B cell (primary cell): Measurements from ENCODE around the gene FAM151A. TPM values are rescaled to one million over a fixed set of nuclear protein-coding genes. Genes with fewer than 3 reads are reported as not detected.
A peak's percentile ranks its signal among the peaks of the same experiment; 100 is the strongest.

Source experiments
- ATAC-seq: fragments of 200-7000 bp; cut with Tn5 transposase; one replicate; pipeline ENCODE4 v1.10.0; 2021; ENCODE audit warnings: low read depth, mild to moderate bottlenecking, moderate number of reproducible peaks, moderate library complexity
- CTCF ChIA-PET: fragments of 350-600 bp; sonication (Branson Sonifier 250); formaldehyde crosslinking; loops from one replicate; lab custom pipeline; 2021; ENCODE audit warnings: antibody characterized with exemption, inconsistent platforms; lab: Charles Lee
- POLR2A ChIA-PET: fragments of 350-600 bp; sonication (Branson Sonifier 250); formaldehyde crosslinking; loops from one replicate; lab custom pipeline; 2021; ENCODE audit warnings: antibody characterized with exemption; lab: Charles Lee
- DNase-seq: peaks from one replicate; pipeline ENCODE4 v3.0.0; 2013
- H2AFZ ChIP-seq: 2 replicates; pipeline ENCODE4 v1.6.1; 2012; ENCODE audit warnings: mild to moderate bottlenecking, low read depth, low read length; ENCODE audit not compliant: insufficient read depth, poor library complexity, severe bottlenecking
- H3K27ac ChIP-seq, 2 donors: 1 replicate in 1 of 2; 2 replicates in 1 of 2; pipeline ENCODE4 v1.5.1; 2012 to 2013; ENCODE audit warnings: low read length in 2 of 2, mild to moderate bottlenecking in 2 of 2, moderate library complexity in 1 of 2
- H3K27me3 ChIP-seq, 4 experiments: fragments of 200-600 bp in 1 of 4; sonication (generic) in 1 of 4; replicated peaks in 1 of 4; 1 replicate in 2 of 4; 2 replicates in 2 of 4; pipeline versions ENCODE4 v1.6.1 to v1.7.0; 2013 to 2016; ENCODE audit warnings: low read length in 3 of 4, mild to moderate bottlenecking in 2 of 4, mixed read lengths in 1 of 4, moderate library complexity in 1 of 4; ENCODE audit not compliant: insufficient read depth in 4 of 4, control insufficient read depth in 3 of 4; ENCODE audit errors: control extremely low read depth in 1 of 4
- H3K36me3 ChIP-seq, 2 experiments: replicated peaks in 1 of 2; 1 replicate in 1 of 2; 2 replicates in 1 of 2; pipeline versions ENCODE4 v1.6.1 to v1.7.1; 2013; ENCODE audit warnings: low read length in 1 of 2; ENCODE audit not compliant: insufficient read depth in 2 of 2, control insufficient read depth in 1 of 2; ENCODE audit errors: control extremely low read depth in 1 of 2, extremely low read depth in 1 of 2
- H3K4me1 ChIP-seq, 2 donors: fragments of 200-600 bp in 1 of 2; sonication (generic) in 1 of 2; 1 replicate in 1 of 2; 2 replicates in 1 of 2; pipeline versions ENCODE4 v1.5.1 to v1.6.1; 2013 to 2017; ENCODE audit warnings: low read length in 2 of 2; ENCODE audit not compliant: control insufficient read depth in 2 of 2, insufficient read depth in 2 of 2
- H3K4me2 ChIP-seq: replicated peaks from 2 replicates; pipeline ENCODE3; 2012; ENCODE audit warnings: mild to moderate bottlenecking, low read depth, low read length; ENCODE audit not compliant: poor library complexity, severe bottlenecking
- H3K4me3 ChIP-seq, 5 experiments: fragments of 200-600 bp in 1 of 5; sonication (generic) in 1 of 5; 1 replicate in 3 of 5; 2 replicates in 2 of 5; pipeline versions ENCODE4 v1.5.1 to v1.7.0; 2011 to 2016; ENCODE audit warnings: low read length in 4 of 5, mild to moderate bottlenecking in 4 of 5, low read depth in 2 of 5, control low read depth in 1 of 5, moderate library complexity in 1 of 5; ENCODE audit not compliant: insufficient read depth in 1 of 5; ENCODE audit errors: control extremely low read depth in 1 of 5, extremely low read depth in 1 of 5
- H3K79me2 ChIP-seq: fragments of 200-600 bp; sonication (generic); one replicate; pipeline ENCODE4 v1.6.0; 2016; ENCODE audit warnings: low read length; ENCODE audit not compliant: control insufficient read depth, insufficient read depth
- H3K9ac ChIP-seq: fragments of 200-600 bp; sonication (generic); 2 replicates; pipeline ENCODE4 v1.6.1; 2017; ENCODE audit warnings: mild to moderate bottlenecking, low read length, moderate library complexity
- H3K9me3 ChIP-seq, 3 donors: one replicate each; pipeline versions ENCODE4 v1.6.1 to v1.7.1; 2013; ENCODE audit warnings: low read length in 2 of 3; ENCODE audit not compliant: control insufficient read depth in 2 of 3, insufficient read depth in 1 of 3; ENCODE audit errors: control extremely low read depth in 1 of 3
- H4K20me1 ChIP-seq: 2 replicates; pipeline ENCODE4 v1.6.0; 2012; ENCODE audit warnings: mild to moderate bottlenecking, low read length; ENCODE audit not compliant: insufficient read depth, control insufficient read depth, poor library complexity, severe bottlenecking
- H3K27ac Mint-ChIP-seq: one replicate; pipeline ENCODE4 v1.8.0; 2021; ENCODE audit warnings: mixed read lengths
- H3K27me3 Mint-ChIP-seq: one replicate; pipeline ENCODE4 v1.8.0; 2021; ENCODE audit warnings: mixed read lengths
- H3K4me1 Mint-ChIP-seq: one replicate; pipeline ENCODE4 v1.8.0; 2021; ENCODE audit warnings: mixed read lengths
- H3K4me3 Mint-ChIP-seq: one replicate; pipeline ENCODE4 v1.8.0; 2021; ENCODE audit warnings: mixed read lengths
- H3K9me3 Mint-ChIP-seq: one replicate; pipeline ENCODE4 v1.8.0; 2022; ENCODE audit warnings: mixed read lengths; ENCODE audit not compliant: insufficient read depth
- CTCF ChIP-seq: fragments of 200-600 bp; IDR thresholded peaks from one replicate; pipeline ENCODE4 v1.8.0; 2022; ENCODE audit warnings: antibody characterized with exemption, mild to moderate bottlenecking
- EZH2 ChIP-seq: IDR thresholded peaks from 2 replicates; pipeline ENCODE4 v1.6.1; 2012; ENCODE audit warnings: borderline replicate concordance, low read depth, mild to moderate bottlenecking, moderate library complexity, low read length; ENCODE audit not compliant: insufficient read depth, poor library complexity, severe bottlenecking
- WGBS: methylation state at CpG from one replicate; pipeline ENCODE4 v1.1.5; 2013; ENCODE audit warnings: missing lambda C conversion rate; ENCODE audit not compliant: insufficient coverage; 5-methylcytosine and 5-hydroxymethylcytosine counted together
- intact Hi-C: fragments of 100-400 bp; cut with micrococcal nuclease; formaldehyde crosslinking; loops from one replicate; pipeline ENCODE4 v1.10.0; 2022
- polyA plus RNA-seq: library from polyadenylated mRNA; depleted of rRNA; stranded (reverse); fragments of >200 nt; gene quantifications from 2 replicates; pipeline ENCODE4 v1.2.3, GENCODE V29; 2012
- total RNA-seq, 2 donors: library from RNA; stranded (reverse); fragments of 120-200 nt in 1 of 2; gene quantifications; 1 replicate in 1 of 2; 2 replicates in 1 of 2; pipeline versions ENCODE4 v1.2.3 to v1.2.4, GENCODE V29; 2013 to 2022

The FAM151A gene
- total and polyA plus RNA-seq, 2 donors (not counting 1 experiment from before 2014, with no cell fraction given): not detected

- 44% methylated on average over 12 of the region's 13 CpGs for WGBS
- Mint-ChIP-seq H3K9me3 (no peaks in the 10 kb centered on the region), H3K4me3 (no peak overlapping the region), H3K27me3 (no peaks in the 10 kb centered on the region), H3K4me1 (peaks cover 6% of the 10 kb centered on the region), H3K27ac (no peak overlapping the region)
- TF ChIP-seq CTCF (no peak), EZH2 (no peak)
- Histone ChIP-seq H3K9me3 (no peaks in the 10 kb centered on the region), H3K27ac (no peak overlapping the region), H2AFZ (peak overlapping the region; percentile 0), H3K4me3 (no peak overlapping the region), H4K20me1 (no peaks in the 10 kb centered on the region), H3K4me2 (no peak overlapping the region), H3K36me3 (no peaks in the 10 kb centered on the region), H3K79me2 (no peaks in the 10 kb centered on the region), H3K4me1 (no peaks in the 10 kb centered on the region), H3K9ac (no peak overlapping the region), H3K27me3 (no peaks in the 10 kb centered on the region)
- DNase-seq: no peak
- ChIA-PET POLR2A (no interaction called here), CTCF (no interaction called here)
- intact Hi-C loops: no loop called here
- ATAC-seq: no peak
Observed at GRCh38 chr1:54604572-54605370, 18.6 kb downstream of the FAM151A start.

- Mint-ChIP-seq H3K4me1 (peaks cover 6% of the 10 kb centered on the region), H3K27ac (no peak overlapping the region), H3K27me3 (no peaks in the 10 kb centered on the region), H3K4me3 (no peak overlapping the region), H3K9me3 (no peaks in the 10 kb centered on the region)
- CTCF ChIA-PET: no interaction called here
- POLR2A ChIA-PET: no interaction called here
- no peak overlapping the region for H3K27ac ChIP-seq
- intact Hi-C loops: no loop called here
- DNase-seq: no peak
- no peak overlapping the region for H3K4me2 ChIP-seq
- no peaks in the 10 kb centered on the region for H3K4me1 ChIP-seq
- no peaks in the 10 kb centered on the region for H3K36me3 ChIP-seq
- TF ChIP-seq CTCF: no peak
- TF ChIP-seq EZH2: no peak
- no peaks in the 10 kb centered on the region for H3K9me3 ChIP-seq
- H3K27me3 ChIP-seq: no peaks in the 10 kb centered on the region
- no peaks in the 10 kb centered on the region for H4K20me1 ChIP-seq
- no peak for ATAC-seq
- 83% methylated on average over 3 of the region's 7 CpGs for WGBS
- H3K79me2 ChIP-seq: no peaks in the 10 kb centered on the region
- H2AFZ ChIP-seq: peak overlapping the region; percentile 0
- no peak overlapping the region for H3K9ac ChIP-seq
- no peak overlapping the region for H3K4me3 ChIP-seq
Observed at GRCh38 chr1:54604051-54604450, 19.3 kb downstream of the FAM151A start.
